ENCODE data around the gene GORAB.

GRCh38 chr1:170598618-170599017 is 66.7 kb downstream of the GORAB start:
- TF ChIP-seq CTCF (IDR thresholded peaks at IDR 0.05) (no peak), POLR2A (IDR thresholded peaks at IDR 0.05) (no peak)
